ENCODE results near the gene UNC5A. TPM values are rescaled to one million over a fixed set of nuclear protein-coding genes. Genes with fewer than 3 reads are reported as not detected.

UNC5A gene
- total RNA-seq, 4 donors from 2014 or later, result 0.48 TPM; not detected in 3

GRCh38 chr5:176774216-176775171 is 35.9 kb upstream of the UNC5A start:
- intact Hi-C loops (cut with DNase I; ENCODE audit: low total_unique reads), result no loop called here
- no peaks in the 10 kb centered on the region for H3K4me1 ChIP-seq
- H3K9me3 ChIP-seq, result no peaks in the 10 kb centered on the region
- no peak for DNase-seq
- H3K4me3 ChIP-seq, result no peak overlapping the region
- H3K36me3 ChIP-seq, result no peaks in the 10 kb centered on the region
- no peak overlapping the region for H3K27ac ChIP-seq
- no peaks in the 10 kb centered on the region for H3K27me3 ChIP-seq
- TF ChIP-seq POLR2A (IDR thresholded peaks at IDR 0.05) (no peak), CTCF (IDR thresholded peaks at IDR 0.05) (no peak)

DNA sequence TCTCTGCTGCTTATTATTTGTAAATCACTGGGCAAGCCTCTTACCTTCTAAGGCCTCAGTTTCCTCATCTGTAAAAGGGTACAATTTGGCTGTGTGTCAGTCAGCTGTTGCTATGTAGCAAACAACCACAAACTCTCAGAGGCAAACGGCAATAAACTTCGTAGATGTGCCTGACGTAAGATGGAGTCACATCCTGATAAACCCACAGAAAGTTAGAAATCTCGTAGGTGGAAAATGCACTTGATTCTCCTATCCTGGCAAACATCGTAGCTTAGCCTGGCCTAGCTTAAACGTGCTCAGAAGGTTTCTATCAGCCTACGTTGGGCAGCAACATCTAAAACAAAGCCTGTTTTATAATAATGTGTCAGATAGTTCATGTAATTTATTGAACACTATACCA is 35.0 kb upstream of the UNC5A start:
- Histone ChIP-seq H3K27ac (no peak overlapping the region), H3K36me3 (no peaks in the 10 kb centered on the region), H3K27me3 (no peaks in the 10 kb centered on the region), H3K4me1 (no peaks in the 10 kb centered on the region), H3K4me3 (no peak overlapping the region), H3K9me3 (no peaks in the 10 kb centered on the region)
- TF ChIP-seq POLR2A (IDR thresholded peaks at IDR 0.05) (no peak), CTCF (IDR thresholded peaks at IDR 0.05) (no peak)
- intact Hi-C loops (cut with DNase I; ENCODE audit: low total_unique reads), result no loop called here
- DNase-seq, result no peak

DNA sequence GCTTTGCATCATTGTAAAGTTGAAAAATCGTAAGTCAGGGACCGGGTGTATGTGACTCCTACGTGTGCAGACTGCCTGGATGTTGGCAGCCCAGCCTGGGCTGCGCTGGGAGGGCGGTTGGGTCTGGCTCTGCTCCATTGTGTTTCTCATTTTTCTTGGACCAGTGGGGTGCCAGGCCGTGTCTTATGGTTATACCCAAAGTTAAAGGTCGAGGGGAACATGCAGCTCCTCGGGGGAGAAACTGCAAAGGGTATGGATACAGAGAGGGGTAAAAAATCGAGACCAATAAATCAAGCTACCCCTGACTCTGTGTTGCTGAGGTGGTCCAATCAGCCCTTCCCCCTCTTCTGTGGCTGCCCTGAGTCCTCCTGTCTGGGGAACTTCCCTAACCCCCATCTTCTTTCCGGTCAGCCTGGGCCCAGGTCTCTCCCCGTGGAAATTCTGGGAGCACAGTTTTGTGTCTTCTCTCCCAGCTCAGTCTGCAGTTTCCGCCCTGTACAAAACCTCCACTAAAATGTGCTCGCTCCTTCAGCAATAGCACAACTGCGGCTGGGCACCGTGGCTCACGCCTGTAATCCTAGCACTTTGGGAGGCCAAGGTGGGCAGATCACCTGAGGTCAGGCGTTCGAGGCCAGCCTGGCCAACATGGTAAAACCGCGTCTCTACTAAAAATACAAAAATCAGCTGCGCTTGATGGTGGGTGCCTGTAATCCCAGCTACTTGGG is 34.1 kb upstream of the UNC5A start:
- DNase-seq, result no peak
- Histone ChIP-seq H3K9me3 (no peaks in the 10 kb centered on the region), H3K36me3 (no peaks in the 10 kb centered on the region), H3K27ac (no peak overlapping the region), H3K4me3 (no peak overlapping the region), H3K27me3 (no peaks in the 10 kb centered on the region), H3K4me1 (no peaks in the 10 kb centered on the region)
- no peak for TF ChIP-seq CTCF (IDR thresholded peaks at IDR 0.05)
- no peak for TF ChIP-seq POLR2A (IDR thresholded peaks at IDR 0.05)
- intact Hi-C loops (cut with DNase I; ENCODE audit: low total_unique reads), result no loop called here

GRCh38 chr5:176776916-176777315 is 33.4 kb upstream of the UNC5A start:
- Histone ChIP-seq H3K4me3 (no peak overlapping the region), H3K36me3 (no peaks in the 10 kb centered on the region), H3K27ac (no peak overlapping the region), H3K9me3 (no peaks in the 10 kb centered on the region), H3K4me1 (no peaks in the 10 kb centered on the region), H3K27me3 (no peaks in the 10 kb centered on the region)
- no peak for DNase-seq
- TF ChIP-seq POLR2A (IDR thresholded peaks at IDR 0.05), result no peak
- no peak for TF ChIP-seq CTCF (IDR thresholded peaks at IDR 0.05)
- intact Hi-C loops (cut with DNase I; ENCODE audit: low total_unique reads), result no loop called here

GRCh38 chr5:176778921-176779465 is 31.4 kb upstream of the UNC5A start:
- H3K4me1 ChIP-seq, result no peaks in the 10 kb centered on the region
- no peak overlapping the region for H3K4me3 ChIP-seq
- H3K36me3 ChIP-seq, result no peaks in the 10 kb centered on the region
- H3K27ac ChIP-seq, result no peak overlapping the region
- no peak for DNase-seq
- H3K27me3 ChIP-seq, result no peaks in the 10 kb centered on the region
- no peak for TF ChIP-seq POLR2A (IDR thresholded peaks at IDR 0.05)
- TF ChIP-seq CTCF (IDR thresholded peaks at IDR 0.05), result no peak
- H3K9me3 ChIP-seq, result no peaks in the 10 kb centered on the region
- intact Hi-C loops (cut with DNase I; ENCODE audit: low total_unique reads), result no loop called here

All from uterus (tissue), 4 donors.